ENCODE measurements around the gene PRPS1L1.

DNA sequence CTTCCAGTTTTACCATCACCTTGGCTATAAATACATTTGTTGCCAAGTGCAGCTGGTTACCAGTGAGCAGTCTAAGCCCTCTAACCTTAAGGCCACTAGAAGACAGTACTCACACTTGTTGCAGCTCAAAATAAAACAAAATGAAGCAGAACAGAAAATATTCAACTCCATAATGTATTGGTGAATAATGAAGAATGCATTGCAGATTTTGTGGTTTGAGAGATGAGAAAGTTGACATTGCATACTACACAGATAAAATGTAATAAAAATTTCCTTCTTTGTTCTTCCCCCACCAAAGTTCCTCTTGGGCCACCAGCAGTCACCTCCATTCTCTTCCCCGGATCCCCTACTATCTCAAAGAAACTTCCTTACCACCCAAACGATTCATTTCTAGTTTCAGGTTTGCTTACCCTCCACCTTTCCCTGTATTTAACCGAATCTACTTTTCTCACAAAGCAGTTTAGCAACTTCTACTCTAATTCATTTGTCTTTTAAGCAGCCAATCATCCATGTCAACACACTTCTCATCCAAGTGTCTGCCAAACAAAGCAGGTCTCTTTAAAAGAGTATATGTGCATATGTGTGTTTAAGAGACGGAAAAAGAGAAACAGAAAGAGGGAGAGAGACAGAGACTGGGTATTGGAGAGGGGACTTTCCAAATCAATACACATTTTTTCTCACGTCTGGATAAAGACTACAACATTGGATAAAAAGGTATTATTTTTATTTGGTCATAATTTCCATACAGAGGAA, 35.7 kb upstream of the PRPS1L1 start:
- TF ChIP-seq, protein P1, sequence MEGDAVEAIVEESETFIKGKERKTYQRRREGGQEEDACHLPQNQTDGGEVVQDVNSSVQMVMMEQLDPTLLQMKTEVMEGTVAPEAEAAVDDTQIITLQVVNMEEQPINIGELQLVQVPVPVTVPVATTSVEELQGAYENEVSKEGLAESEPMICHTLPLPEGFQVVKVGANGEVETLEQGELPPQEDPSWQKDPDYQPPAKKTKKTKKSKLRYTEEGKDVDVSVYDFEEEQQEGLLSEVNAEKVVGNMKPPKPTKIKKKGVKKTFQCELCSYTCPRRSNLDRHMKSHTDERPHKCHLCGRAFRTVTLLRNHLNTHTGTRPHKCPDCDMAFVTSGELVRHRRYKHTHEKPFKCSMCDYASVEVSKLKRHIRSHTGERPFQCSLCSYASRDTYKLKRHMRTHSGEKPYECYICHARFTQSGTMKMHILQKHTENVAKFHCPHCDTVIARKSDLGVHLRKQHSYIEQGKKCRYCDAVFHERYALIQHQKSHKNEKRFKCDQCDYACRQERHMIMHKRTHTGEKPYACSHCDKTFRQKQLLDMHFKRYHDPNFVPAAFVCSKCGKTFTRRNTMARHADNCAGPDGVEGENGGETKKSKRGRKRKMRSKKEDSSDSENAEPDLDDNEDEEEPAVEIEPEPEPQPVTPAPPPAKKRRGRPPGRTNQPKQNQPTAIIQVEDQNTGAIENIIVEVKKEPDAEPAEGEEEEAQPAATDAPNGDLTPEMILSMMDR (IDR thresholded peaks at IDR 0.05) = no peak
- no peak for TF ChIP-seq POLR2A (IDR thresholded peaks at IDR 0.05)
